ES-I3 (cell line): ENCODE results near the gene CEP41.
A peak's percentile ranks its signal among the peaks of the same experiment; 100 is the strongest.

Experiments used
- H3K36me3 ChIP-seq: 2 replicates; pipeline ENCODE4 v1.6.1; 2013; ENCODE audit warnings: mild to moderate bottlenecking, low read length, control low read depth, moderate library complexity; ENCODE audit not compliant: insufficient read depth
- H3K4me1 ChIP-seq: 2 replicates; pipeline ENCODE4 v1.6.1; 2013; ENCODE audit warnings: mild to moderate bottlenecking, control low read depth, low read length; ENCODE audit not compliant: insufficient read depth
- H3K9ac ChIP-seq: 2 replicates; pipeline ENCODE4 v1.6.1; 2013; ENCODE audit warnings: low read depth, mild to moderate bottlenecking, low read length, moderate library complexity
- H3K9me3 ChIP-seq: 2 replicates; pipeline ENCODE4 v1.6.1; 2013; ENCODE audit warnings: mild to moderate bottlenecking, low read length, moderate library complexity; ENCODE audit not compliant: control insufficient read depth, insufficient read depth

CEP41 gene

GRCh38 chr7:130444234-130444633, 3.4 kb upstream of the CEP41 start:
- Histone ChIP-seq H3K36me3 (no peaks in the 10 kb centered on the region), H3K9ac (no peak overlapping the region)

DNA sequence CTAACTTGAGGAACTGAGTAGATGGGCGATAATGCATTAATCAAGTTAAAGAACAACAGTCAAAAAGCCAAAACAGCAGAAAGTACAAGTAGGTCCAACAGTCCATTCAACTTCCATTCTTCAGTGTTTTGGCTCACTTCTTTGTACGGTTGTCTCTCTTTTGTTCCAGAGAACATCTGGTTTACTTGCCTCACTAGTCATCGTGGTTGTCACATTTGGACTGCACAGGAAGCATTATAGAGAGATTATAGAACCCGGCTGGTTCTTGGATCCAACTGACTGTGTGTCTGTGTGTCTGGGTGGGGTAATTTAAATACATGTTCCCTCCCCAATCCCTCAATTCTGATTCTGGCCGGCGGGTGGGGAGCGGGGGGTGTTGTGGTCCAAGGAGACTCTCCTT, 1.8 kb upstream of the CEP41 start:
- 0 out of 2 replicates have a peak, but pooled peaks cover 3% of the 10 kb centered on the region for H3K4me1 ChIP-seq
- no peak overlapping the region for H3K9ac ChIP-seq
- no peaks in the 10 kb centered on the region for H3K36me3 ChIP-seq
- H3K9me3 ChIP-seq = no peaks in the 10 kb centered on the region

More at GRCh38 chr7:130444234-130444633, 3.4 kb upstream of the CEP41 start:
- Histone ChIP-seq H3K9me3 (no peaks in the 10 kb centered on the region), H3K4me1 (0 out of 2 replicates have a peak, but pooled peaks cover 3% of the 10 kb centered on the region)

- H3K9me3 ChIP-seq = no peaks in the 10 kb centered on the region
- peak overlapping the region; percentile 73; the same call in 1 of the 2 replicates for H3K9ac ChIP-seq
- no peaks in the 10 kb centered on the region for H3K36me3 ChIP-seq
- H3K4me1 ChIP-seq = 0 out of 2 replicates have a peak, but pooled peaks cover 3% of the 10 kb centered on the region
Observed at GRCh38 chr7:130441408-130441869, 623 bp upstream of the CEP41 start.

DNA sequence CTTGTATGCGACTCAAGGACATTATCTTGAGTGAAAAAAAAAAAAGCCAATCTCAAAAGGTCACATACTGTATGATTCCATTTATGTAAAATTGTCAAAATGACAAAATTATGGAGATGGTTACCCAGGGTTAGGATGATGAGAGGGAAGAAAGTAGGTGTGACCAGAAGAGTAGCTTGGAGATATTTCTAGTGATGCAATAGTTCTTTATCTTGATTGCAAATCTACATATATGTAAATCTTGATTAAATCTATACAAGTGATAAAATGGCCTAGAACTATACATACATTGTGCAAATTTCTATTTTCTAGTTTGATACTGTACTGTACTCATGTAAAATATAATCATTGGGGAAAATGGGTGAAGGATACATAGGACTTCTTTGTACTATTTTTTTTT, 4.6 kb downstream of the CEP41 start:
- Histone ChIP-seq H3K9ac (no peak overlapping the region), H3K9me3 (no peaks in the 10 kb centered on the region), H3K36me3 (no peaks in the 10 kb centered on the region), H3K4me1 (no peaks in the 10 kb centered on the region)

GRCh38 chr7:130435311-130435854, 5.4 kb downstream of the CEP41 start:
- Histone ChIP-seq H3K4me1 (no peaks in the 10 kb centered on the region), H3K9me3 (no peaks in the 10 kb centered on the region), H3K9ac (no peak overlapping the region), H3K36me3 (no peaks in the 10 kb centered on the region)

- Histone ChIP-seq H3K36me3 (no peaks in the 10 kb centered on the region), H3K9me3 (no peaks in the 10 kb centered on the region), H3K4me1 (no peaks in the 10 kb centered on the region), H3K9ac (no peak overlapping the region)
Observed at GRCh38 chr7:130433301-130433700, 7.5 kb downstream of the CEP41 start.

- Histone ChIP-seq H3K9ac (no peak overlapping the region), H3K36me3 (no peaks in the 10 kb centered on the region), H3K9me3 (no peaks in the 10 kb centered on the region), H3K4me1 (no peaks in the 10 kb centered on the region)
Observed at GRCh38 chr7:130432886-130433285, 7.9 kb downstream of the CEP41 start.

- H3K36me3 ChIP-seq = no peaks in the 10 kb centered on the region
- no peak overlapping the region for H3K9ac ChIP-seq
- H3K9me3 ChIP-seq = no peaks in the 10 kb centered on the region
- no peaks in the 10 kb centered on the region for H3K4me1 ChIP-seq
Observed at GRCh38 chr7:130430841-130431666, 9.8 kb downstream of the CEP41 start.

GRCh38 chr7:130430115-130430514, 10.7 kb downstream of the CEP41 start:
- H3K4me1 ChIP-seq = no peaks in the 10 kb centered on the region
- no peaks in the 10 kb centered on the region for H3K9me3 ChIP-seq
- no peaks in the 10 kb centered on the region for H3K36me3 ChIP-seq
- no peak overlapping the region for H3K9ac ChIP-seq

- no peaks in the 10 kb centered on the region for H3K4me1 ChIP-seq
- no peaks in the 10 kb centered on the region for H3K9me3 ChIP-seq
- no peak overlapping the region for H3K9ac ChIP-seq
- no peaks in the 10 kb centered on the region for H3K36me3 ChIP-seq
Observed at GRCh38 chr7:130429019-130429418, 11.8 kb downstream of the CEP41 start.

- H3K4me1 ChIP-seq = no peaks in the 10 kb centered on the region
- no peaks in the 10 kb centered on the region for H3K36me3 ChIP-seq
- H3K9me3 ChIP-seq = no peaks in the 10 kb centered on the region
- no peak overlapping the region for H3K9ac ChIP-seq
Observed at GRCh38 chr7:130426564-130426963, 14.3 kb downstream of the CEP41 start.

GRCh38 chr7:130425796-130426195, 15.0 kb downstream of the CEP41 start:
- no peaks in the 10 kb centered on the region for H3K4me1 ChIP-seq
- no peak overlapping the region for H3K9ac ChIP-seq
- no peaks in the 10 kb centered on the region for H3K9me3 ChIP-seq
- no peaks in the 10 kb centered on the region for H3K36me3 ChIP-seq

- no peak overlapping the region for H3K9ac ChIP-seq
- no peaks in the 10 kb centered on the region for H3K36me3 ChIP-seq
- no peaks in the 10 kb centered on the region for H3K4me1 ChIP-seq
- H3K9me3 ChIP-seq = no peaks in the 10 kb centered on the region
Observed at GRCh38 chr7:130423501-130424037, 17.2 kb downstream of the CEP41 start.

DNA sequence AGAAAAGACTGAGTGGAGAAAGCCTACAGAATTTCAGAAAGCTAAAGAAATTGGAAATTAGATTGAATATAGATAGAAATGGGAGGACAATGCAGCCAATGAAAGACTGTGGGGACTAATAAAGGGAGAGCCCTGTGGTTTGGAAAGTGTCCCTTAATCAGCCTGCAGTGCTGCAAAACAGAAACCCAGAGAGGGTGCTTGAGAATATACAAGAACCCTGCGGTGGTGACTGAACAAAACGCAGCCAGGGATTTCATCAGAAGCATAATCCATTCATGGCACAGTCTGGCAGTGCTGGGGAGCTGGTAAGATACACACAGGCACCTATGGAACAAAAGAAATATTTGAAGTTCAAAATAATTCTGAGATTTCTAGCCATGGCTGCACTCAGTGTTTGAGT, 19.1 kb downstream of the CEP41 start:
- Histone ChIP-seq H3K4me1 (no peaks in the 10 kb centered on the region), H3K36me3 (no peaks in the 10 kb centered on the region), H3K9ac (no peak overlapping the region), H3K9me3 (no peaks in the 10 kb centered on the region)
